ENCODE results near the gene ILF2. TPM values are rescaled to one million over a fixed set of nuclear protein-coding genes. Genes with fewer than 3 reads are reported as not detected.

Gene ILF2
- total and polyA plus RNA-seq, 2 donors (not counting 1 experiment from before 2014, with no cell fraction given): 89.8 to 94.0 TPM

GRCh38 chr1:153643816-153644215 is 27.0 kb downstream of the ILF2 start:
- Histone ChIP-seq H3K36me3 (replicated peaks in 1 of 2; ENCODE audit: control extremely low read depth in 1 of 2, control insufficient read depth in 1 of 2, extremely low read depth in 1 of 2, insufficient read depth in 2 of 2, low read length in 1 of 2) (peaks cover 42 to 87% of the 10 kb centered on the region in 2 experiments), H3K9ac (ENCODE audit: low read length) (no peak overlapping the region), H3K4me1 (ENCODE audit: control insufficient read depth in 2 of 2, insufficient read depth in 2 of 2, low read length in 2 of 2) (no peaks in the 10 kb centered on the region), H3K4me3 (ENCODE audit: control extremely low read depth in 1 of 5, extremely low read depth in 1 of 5, insufficient read depth in 1 of 5, low read depth in 2 of 5, low read length in 4 of 5) (no peak overlapping the region), H3K27me3 (replicated peaks in 1 of 4; ENCODE audit: control extremely low read depth in 1 of 4, control insufficient read depth in 3 of 4, insufficient read depth in 4 of 4, low read length in 3 of 4) (no peaks in the 10 kb centered on the region), H3K9me3 (ENCODE audit: control extremely low read depth in 1 of 3, control insufficient read depth in 2 of 3, insufficient read depth in 1 of 3, low read length in 2 of 3) (no peaks in the 10 kb centered on the region), H3K4me2 (replicated peaks; ENCODE audit: low read depth, low read length, poor library complexity, severe bottlenecking) (no peak overlapping the region), H3K27ac (ENCODE audit: low read length in 2 of 2) (peak overlapping the region in 1 of 2 donors; percentile 6), H3K79me2 (ENCODE audit: control insufficient read depth, insufficient read depth, low read length) (peaks cover 43% of the 10 kb centered on the region), H4K20me1 (ENCODE audit: control insufficient read depth, insufficient read depth, low read length, poor library complexity, severe bottlenecking) (peaks cover 12% of the 10 kb centered on the region), H2AFZ (ENCODE audit: insufficient read depth, low read depth, low read length, poor library complexity, severe bottlenecking) (no peak overlapping the region)
- TF ChIP-seq EZH2 (IDR thresholded peaks at IDR 0.05; ENCODE audit: borderline replicate concordance, insufficient read depth, low read depth, low read length, poor library complexity, severe bottlenecking) (no peak), CTCF (IDR thresholded peaks at IDR 0.05) (no peak)
- Mint-ChIP-seq H3K27ac (peak overlapping the region; percentile 0), H3K27me3 (no peaks in the 10 kb centered on the region), H3K4me1 (peaks cover 20% of the 10 kb centered on the region), H3K4me3 (no peak overlapping the region), H3K9me3 (ENCODE audit: insufficient read depth) (no peaks in the 10 kb centered on the region)
- ChIA-PET CTCF (interaction anchor here (0.6 to 3.3 kb wide), 7 partner anchors 9 to 148 kb away, joined by 3 to 8 read pairs (median 3); no protein-coding TSS in a partner anchor), POLR2A (interaction anchor here (2.2 kb wide), 1 partner anchor 10 kb away, joined by 7 read pairs; the partner anchor contains the start of gene CHTOP)
- DNase-seq (no peak), ATAC-seq (ENCODE audit: low read depth) (no peak)
- intact Hi-C loops (cut with micrococcal nuclease): no loop called here

GRCh38 chr1:153643100-153643499 is 27.7 kb downstream of the ILF2 start:
- POLR2A ChIA-PET: interaction anchor here (0.6 to 2.2 kb wide), 2 partner anchors 9 to 506 kb away, joined by 7 to 8 read pairs; partner anchors contain the start of gene CHTOP
- no peaks in the 10 kb centered on the region for H3K4me1 ChIP-seq (ENCODE audit: control insufficient read depth in 2 of 2, insufficient read depth in 2 of 2, low read length in 2 of 2)
- no peaks in the 10 kb centered on the region for H3K27me3 ChIP-seq (replicated peaks in 1 of 4; ENCODE audit: control extremely low read depth in 1 of 4, control insufficient read depth in 3 of 4, insufficient read depth in 4 of 4, low read length in 3 of 4)
- ATAC-seq (ENCODE audit: low read depth) (no peak), DNase-seq (no peak)
- intact Hi-C loops (cut with micrococcal nuclease): no loop called here
- peaks cover 20% of the 10 kb centered on the region for H3K4me1 Mint-ChIP-seq
- peaks cover 50% of the 10 kb centered on the region for H3K79me2 ChIP-seq (ENCODE audit: control insufficient read depth, insufficient read depth, low read length)
- peak overlapping the region in 1 of 2 donors; percentile 6 for H3K27ac ChIP-seq (ENCODE audit: low read length in 2 of 2)
- H3K27ac Mint-ChIP-seq: no peak overlapping the region
- peaks cover 45 to 94% of the 10 kb centered on the region in 2 experiments for H3K36me3 ChIP-seq (replicated peaks in 1 of 2; ENCODE audit: control extremely low read depth in 1 of 2, control insufficient read depth in 1 of 2, extremely low read depth in 1 of 2, insufficient read depth in 2 of 2, low read length in 1 of 2)
- H3K9ac ChIP-seq (ENCODE audit: low read length): no peak overlapping the region
- no peaks in the 10 kb centered on the region for H3K9me3 ChIP-seq (ENCODE audit: control extremely low read depth in 1 of 3, control insufficient read depth in 2 of 3, insufficient read depth in 1 of 3, low read length in 2 of 3)
- H3K4me3 ChIP-seq (ENCODE audit: control extremely low read depth in 1 of 5, extremely low read depth in 1 of 5, insufficient read depth in 1 of 5, low read depth in 2 of 5, low read length in 4 of 5): no peak overlapping the region
- H4K20me1 ChIP-seq (ENCODE audit: control insufficient read depth, insufficient read depth, low read length, poor library complexity, severe bottlenecking): peaks cover 14% of the 10 kb centered on the region
- H3K4me3 Mint-ChIP-seq: no peak overlapping the region
- CTCF ChIA-PET: interaction anchor here (0.9 to 3.3 kb wide), 3 partner anchors 43 to 148 kb away, joined by 3 to 8 read pairs (median 5); no protein-coding TSS in a partner anchor
- H3K4me2 ChIP-seq (replicated peaks; ENCODE audit: low read depth, low read length, poor library complexity, severe bottlenecking): no peak overlapping the region
- no CpG with 5 or more reads among the region's 11 CpGs for WGBS (ENCODE audit: insufficient coverage)
- H3K27me3 Mint-ChIP-seq: no peaks in the 10 kb centered on the region
- no peak for TF ChIP-seq CTCF (IDR thresholded peaks at IDR 0.05)
- no peak for TF ChIP-seq EZH2 (IDR thresholded peaks at IDR 0.05; ENCODE audit: borderline replicate concordance, insufficient read depth, low read depth, low read length, poor library complexity, severe bottlenecking)
- no peak overlapping the region for H2AFZ ChIP-seq (ENCODE audit: insufficient read depth, low read depth, low read length, poor library complexity, severe bottlenecking)
- no peaks in the 10 kb centered on the region for H3K9me3 Mint-ChIP-seq (ENCODE audit: insufficient read depth)

Measured in B cell (primary cell).